K562 (cell line): Measurements from ENCODE around the gene CALML6. TPM values are rescaled to one million over a fixed set of nuclear protein-coding genes. Genes with fewer than 3 reads are reported as not detected.
A peak's percentile ranks its signal among the peaks of the same experiment; 100 is the strongest.

Source experiments
- BCLAF1 ChIP-seq, 2 experiments: fragments of 450-650 bp in 1 of 2; IDR thresholded peaks; 2 replicates each; pipeline ENCODE4 v1.6.1; 2011 to 2017; ENCODE audit warnings: low read depth in 2 of 2, antibody characterized with exemption in 1 of 2, borderline replicate concordance in 1 of 2, low read length in 1 of 2, mild to moderate bottlenecking in 1 of 2, mixed read lengths in 1 of 2; ENCODE audit not compliant: control insufficient read depth in 1 of 2
- DNMT1 ChIP-seq: fragments of 450-650 bp; IDR thresholded peaks from 2 replicates; pipeline ENCODE4 v1.6.1; 2016; ENCODE audit warnings: antibody characterized with exemption, mild to moderate bottlenecking
- ETV5 ChIP-seq: sonication (generic); formaldehyde crosslinking; IDR thresholded peaks from 2 replicates; pipeline ENCODE4 v1.4.0; 2020; ENCODE audit warnings: low read depth, mild to moderate bottlenecking, missing genetic modification reagents
- EWSR1 ChIP-seq: fragments of 450-650 bp; IDR thresholded peaks from 2 replicates; pipeline ENCODE4 v1.6.1; 2018; ENCODE audit warnings: borderline replicate concordance, mild to moderate bottlenecking, low read depth, moderate library complexity; ENCODE audit not compliant: partially characterized antibody
- GTF2A2 ChIP-seq: IDR thresholded peaks from 2 replicates; pipeline ENCODE4 v1.6.1; 2016; ENCODE audit warnings: mild to moderate bottlenecking, missing genetic modification characterization, missing compliant biosample characterization
- HNRNPL ChIP-seq: fragments of 200-400 bp; formaldehyde crosslinking; IDR thresholded peaks from 2 replicates; pipeline ENCODE4 v1.6.1; 2017; ENCODE audit warnings: low read depth, mild to moderate bottlenecking, low read length
- HOXB6 ChIP-seq: fragments of 250-450 bp; sonication (Bioruptor Pico); IDR thresholded peaks from 2 replicates; pipeline ENCODE4 v1.5.1; 2022; ENCODE audit warnings: mild to moderate bottlenecking, borderline replicate concordance
- JUND ChIP-seq, 2 experiments: IDR thresholded peaks; 2 replicates in 1 of 2; 3 replicates in 1 of 2; pipeline ENCODE4 v1.6.1; 2011; ENCODE audit warnings: borderline replicate concordance in 2 of 2, low read depth in 2 of 2, low read length in 2 of 2, improper control_type of control experiment in 1 of 2, missing biosample characterization in 1 of 2, missing genetic modification characterization in 1 of 2, missing genetic modification reagents in 1 of 2
- NCOR1 ChIP-seq: fragments of 450-650 bp; IDR thresholded peaks from 2 replicates; pipeline ENCODE4 v1.6.1; 2016; ENCODE audit warnings: mild to moderate bottlenecking, moderate library complexity
- PTBP1 ChIP-seq: fragments of 200-400 bp; formaldehyde crosslinking; IDR thresholded peaks from 2 replicates; pipeline ENCODE4 v1.6.1; 2017; ENCODE audit warnings: low read depth, low read length
- RFX7 ChIP-seq: fragments of 250-450 bp; sonication (Bioruptor Pico); IDR thresholded peaks from 2 replicates; pipeline ENCODE4 v1.5.1; 2021; ENCODE audit warnings: mild to moderate bottlenecking
- SMAD3 ChIP-seq: fragments of 450-650 bp; formaldehyde crosslinking; conservative IDR thresholded peaks from 2 replicates; pipeline ENCODE4 v1.4.0; 2020; ENCODE audit warnings: mild to moderate bottlenecking
- SMARCE1 ChIP-seq: fragments of 450-650 bp; IDR thresholded peaks from 2 replicates; pipeline ENCODE4 v1.7.1; 2016; ENCODE audit warnings: mild to moderate bottlenecking
- STAT5B ChIP-seq: fragments of 250-450 bp; sonication (Bioruptor Pico); IDR thresholded peaks from 2 replicates; pipeline ENCODE4 v1.8.0; 2021; ENCODE audit warnings: mild to moderate bottlenecking, inconsistent platforms
- TAF1 ChIP-seq: IDR thresholded peaks from 2 replicates; pipeline ENCODE4 v1.6.1; 2011; ENCODE audit warnings: mild to moderate bottlenecking, low read length, moderate library complexity; ENCODE audit not compliant: insufficient read depth, control insufficient read depth, severe bottlenecking; ENCODE audit errors: extremely low read depth
- ZNF316 ChIP-seq: fragments of 450-650 bp; IDR thresholded peaks from 2 replicates; pipeline ENCODE4 v1.6.1; 2016
- ZNF695 ChIP-seq: fragments of 450-650 bp; formaldehyde crosslinking; IDR thresholded peaks from 2 replicates; pipeline ENCODE4 v1.4.0; 2020; ENCODE audit warnings: mild to moderate bottlenecking, moderate library complexity
- ZZZ3 ChIP-seq: fragments of 450-650 bp; IDR thresholded peaks from 2 replicates; pipeline ENCODE4 v1.6.1; 2016; ENCODE audit warnings: antibody characterized with exemption, mild to moderate bottlenecking, moderate library complexity
- polyA plus RNA-seq, 8 experiments: library from polyadenylated mRNA; depleted of rRNA in 4 of 8; stranded (reverse) in 5 of 8; unstranded in 3 of 8; fragments of >200 nt; fragmentation: Nextera tagmentation in 2 of 8; fragmentation: Illumina TruSeq in 1 of 8; extraction: Ambion mirVana in 2 of 8; extraction: Trizol in 1 of 8; gene quantifications; 2 replicates each; pipeline versions ENCODE4 v1.2.1 to v1.2.3, GENCODE V29; 2011 to 2014; ENCODE audit warnings: inconsistent platforms in 1 of 8, missing spikeins in 1 of 8
- total RNA-seq, 7 experiments: library from RNA; depleted of rRNA in 6 of 7; stranded (reverse); fragments of >200 nt in 6 of 7; fragmentation: Illumina TruSeq in 2 of 7; extraction: Trizol in 2 of 7; gene quantifications; 2 replicates each; pipeline versions ENCODE4 v1.2.1 to v1.2.3, GENCODE V29; 2011 to 2021; ENCODE audit warnings: low replicate concordance in 1 of 7
- TF ChIP-seq, protein P1 (sequence below), 3 experiments: fragments of 200-800 bp in 1 of 3; fragments of 250-450 bp in 1 of 3; fragments of 450-650 bp in 1 of 3; sonication (Bioruptor Pico) in 1 of 3; sonication (Bioruptor generic) in 1 of 3; formaldehyde crosslinking in 1 of 3; IDR thresholded peaks; 2 replicates each; pipeline versions ENCODE4 v1.6.1 to v1.8.0; 2016 to 2022; ENCODE audit warnings: mild to moderate bottlenecking in 2 of 3, missing genetic modification characterization in 2 of 3, missing compliant biosample characterization in 1 of 3, moderate library complexity in 1 of 3
- TF ChIP-seq, protein P2 (sequence below): IDR thresholded peaks from 3 replicates; pipeline ENCODE4 v1.6.1; 2011; ENCODE audit warnings: borderline replicate concordance, mild to moderate bottlenecking; ENCODE audit not compliant: insufficient read length, insufficient read depth

The CALML6 gene
- total and polyA plus RNA-seq, 9 of the 15 experiments (the other 6 are each of a cell fraction or from before 2014, with no cell fraction given) = 0.14 TPM; not detected in 8

DNA sequence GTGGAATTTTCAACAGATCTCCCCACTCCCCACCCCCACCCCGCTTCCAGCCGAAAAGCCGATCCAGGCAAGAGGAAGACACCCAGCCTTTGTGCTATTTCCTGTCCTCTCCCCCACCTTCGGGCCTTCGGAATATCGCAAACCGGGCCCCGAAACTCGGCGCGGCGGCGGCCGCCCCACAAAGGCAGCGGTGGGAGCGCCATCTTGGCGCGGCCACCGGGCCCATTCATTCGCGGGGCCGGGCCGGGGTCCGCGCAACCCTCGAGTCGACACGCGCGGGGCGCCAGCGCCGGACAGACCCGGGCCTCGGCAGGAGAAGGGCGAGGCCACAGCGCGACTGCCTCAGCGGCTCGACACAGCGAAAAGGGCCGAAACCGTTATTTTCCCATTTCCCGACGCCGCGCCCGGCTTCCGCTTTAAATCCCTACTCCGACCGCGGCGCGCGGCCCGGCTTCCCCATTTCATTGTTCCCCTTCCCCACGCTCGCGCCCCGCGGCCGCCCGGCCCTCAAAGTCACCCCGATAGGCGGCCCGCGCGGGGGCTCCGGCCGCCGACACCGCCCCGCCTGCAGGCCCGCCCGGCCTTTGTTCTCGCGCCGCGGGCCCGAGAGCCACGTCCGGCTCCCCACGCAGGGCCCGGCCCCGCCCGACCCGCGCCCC, 25.1 kb upstream of the CALML6 start (continued):
- TF ChIP-seq, protein P1, sequence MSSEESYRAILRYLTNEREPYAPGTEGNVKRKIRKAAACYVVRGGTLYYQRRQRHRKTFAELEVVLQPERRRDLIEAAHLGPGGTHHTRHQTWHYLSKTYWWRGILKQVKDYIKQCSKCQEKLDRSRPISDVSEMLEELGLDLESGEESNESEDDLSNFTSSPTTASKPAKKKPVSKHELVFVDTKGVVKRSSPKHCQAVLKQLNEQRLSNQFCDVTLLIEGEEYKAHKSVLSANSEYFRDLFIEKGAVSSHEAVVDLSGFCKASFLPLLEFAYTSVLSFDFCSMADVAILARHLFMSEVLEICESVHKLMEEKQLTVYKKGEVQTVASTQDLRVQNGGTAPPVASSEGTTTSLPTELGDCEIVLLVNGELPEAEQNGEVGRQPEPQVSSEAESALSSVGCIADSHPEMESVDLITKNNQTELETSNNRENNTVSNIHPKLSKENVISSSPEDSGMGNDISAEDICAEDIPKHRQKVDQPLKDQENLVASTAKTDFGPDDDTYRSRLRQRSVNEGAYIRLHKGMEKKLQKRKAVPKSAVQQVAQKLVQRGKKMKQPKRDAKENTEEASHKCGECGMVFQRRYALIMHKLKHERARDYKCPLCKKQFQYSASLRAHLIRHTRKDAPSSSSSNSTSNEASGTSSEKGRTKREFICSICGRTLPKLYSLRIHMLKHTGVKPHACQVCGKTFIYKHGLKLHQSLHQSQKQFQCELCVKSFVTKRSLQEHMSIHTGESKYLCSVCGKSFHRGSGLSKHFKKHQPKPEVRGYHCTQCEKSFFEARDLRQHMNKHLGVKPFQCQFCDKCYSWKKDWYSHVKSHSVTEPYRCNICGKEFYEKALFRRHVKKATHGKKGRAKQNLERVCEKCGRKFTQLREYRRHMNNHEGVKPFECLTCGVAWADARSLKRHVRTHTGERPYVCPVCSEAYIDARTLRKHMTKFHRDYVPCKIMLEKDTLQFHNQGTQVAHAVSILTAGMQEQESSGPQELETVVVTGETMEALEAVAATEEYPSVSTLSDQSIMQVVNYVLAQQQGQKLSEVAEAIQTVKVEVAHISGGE (CRISPR knock-in tag; IDR thresholded peaks at IDR 0.05) = no peak; a peak in 1 of 6 replicates
- TF ChIP-seq RFX7 (CRISPR knock-in tag) = no peak
- TF ChIP-seq SMAD3 = no peak
- TF ChIP-seq ZZZ3 = no peak
- no peak for TF ChIP-seq DNMT1
- TF ChIP-seq ZNF316 = no peak
- TF ChIP-seq ZNF695 (CRISPR knock-in tag) = no peak
- TF ChIP-seq PTBP1 = 0 out of 2 replicates have a peak, but pooled peaks have one; percentile 16
- no peak for TF ChIP-seq STAT5B (CRISPR knock-in tag)
- TF ChIP-seq ETV5 (CRISPR knock-in tag) = no peak
- no peak for TF ChIP-seq GTF2A2 (tag)
- no peak for TF ChIP-seq EWSR1
- TF ChIP-seq HNRNPL = no peak
- TF ChIP-seq HOXB6 (CRISPR knock-in tag) = no peak
- TF ChIP-seq NCOR1 = no peak
- 0 out of 2 replicates have a peak, but pooled peaks have one; percentile 19 for TF ChIP-seq JUND (IDR thresholded peaks at IDR 0.05; ENCODE audit: borderline replicate concordance, low read depth, low read length)
- no peak for TF ChIP-seq JUND (tag; IDR thresholded peaks at IDR 0.05; ENCODE audit: borderline replicate concordance, low read depth, low read length)
- TF ChIP-seq, protein P2, sequence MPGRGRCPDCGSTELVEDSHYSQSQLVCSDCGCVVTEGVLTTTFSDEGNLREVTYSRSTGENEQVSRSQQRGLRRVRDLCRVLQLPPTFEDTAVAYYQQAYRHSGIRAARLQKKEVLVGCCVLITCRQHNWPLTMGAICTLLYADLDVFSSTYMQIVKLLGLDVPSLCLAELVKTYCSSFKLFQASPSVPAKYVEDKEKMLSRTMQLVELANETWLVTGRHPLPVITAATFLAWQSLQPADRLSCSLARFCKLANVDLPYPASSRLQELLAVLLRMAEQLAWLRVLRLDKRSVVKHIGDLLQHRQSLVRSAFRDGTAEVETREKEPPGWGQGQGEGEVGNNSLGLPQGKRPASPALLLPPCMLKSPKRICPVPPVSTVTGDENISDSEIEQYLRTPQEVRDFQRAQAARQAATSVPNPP = no peak
- TF ChIP-seq TAF1 = peak; percentile 57
- no peak for TF ChIP-seq SMARCE1
- TF ChIP-seq BCLAF1 (IDR thresholded peaks at IDR 0.05; ENCODE audit: borderline replicate concordance in 1 of 2, control insufficient read depth in 1 of 2, low read depth in 2 of 2, low read length in 1 of 2) = no peak
